ENCODE measurements around the gene LRRC3C.

The LRRC3C gene

DNA sequence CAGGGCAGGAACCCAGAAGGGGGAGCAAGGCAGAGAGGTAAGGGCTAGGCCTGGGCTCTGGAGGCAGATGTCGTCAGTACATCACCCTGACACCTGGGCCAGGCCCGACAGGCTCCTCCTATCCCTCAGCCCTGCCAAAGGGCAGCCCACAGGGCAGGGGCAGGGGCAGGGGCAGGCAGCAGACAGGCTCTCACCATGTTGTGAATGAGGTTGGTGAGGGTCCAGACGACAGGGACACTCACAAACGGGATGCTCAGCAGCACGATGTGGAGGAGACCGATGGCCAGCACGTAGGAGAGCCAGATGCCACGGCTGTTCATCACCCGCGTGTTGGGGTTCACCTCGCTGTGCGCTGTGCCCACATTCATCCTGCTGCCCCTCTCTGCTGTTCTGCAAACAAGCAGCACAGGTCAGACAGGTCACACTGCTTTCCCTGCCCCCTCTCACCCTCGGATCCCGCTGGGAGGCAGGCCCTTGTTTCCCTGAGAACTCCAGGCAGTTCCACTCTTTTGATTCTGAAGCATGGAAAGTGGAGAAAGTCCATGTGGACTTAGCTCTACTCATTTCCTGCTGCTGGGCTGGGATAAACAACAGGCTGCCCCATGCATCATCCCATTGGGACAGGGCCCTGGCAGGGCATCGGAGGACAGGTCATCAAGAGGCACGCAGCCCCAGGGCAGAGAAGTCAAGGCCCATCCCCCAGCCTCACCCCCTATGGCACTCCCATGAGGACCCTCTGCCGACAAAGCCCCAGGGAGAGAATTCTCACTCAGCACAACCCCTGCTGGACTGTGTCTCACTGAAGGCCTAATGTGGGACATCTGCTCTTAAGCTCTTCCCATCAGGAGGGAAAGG is 3.5 kb upstream of the LRRC3C start:
- DNase-seq (ENCODE audit: extremely low read depth in 1 of 2, low read depth in 1 of 2) = no peak

DNA sequence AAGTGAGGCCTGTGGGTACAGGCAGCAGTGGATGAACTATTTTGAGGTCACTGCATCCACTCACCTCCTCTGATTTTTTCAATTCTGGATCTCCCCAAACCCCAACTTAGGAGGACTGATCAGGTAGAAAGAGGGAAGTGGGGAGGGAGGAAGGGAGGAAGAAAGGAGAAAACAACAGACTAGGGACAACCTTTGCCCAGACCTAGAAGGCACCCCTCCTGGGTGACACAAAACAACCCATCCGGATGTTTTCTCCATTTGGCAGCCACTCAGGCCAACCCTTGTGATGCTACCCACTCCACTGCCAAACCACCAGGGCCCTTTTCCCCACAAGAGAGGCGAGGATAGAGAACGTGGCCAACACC is 2.9 kb upstream of the LRRC3C start:
- no peak for DNase-seq (ENCODE audit: extremely low read depth in 1 of 2, low read depth in 1 of 2)

DNA sequence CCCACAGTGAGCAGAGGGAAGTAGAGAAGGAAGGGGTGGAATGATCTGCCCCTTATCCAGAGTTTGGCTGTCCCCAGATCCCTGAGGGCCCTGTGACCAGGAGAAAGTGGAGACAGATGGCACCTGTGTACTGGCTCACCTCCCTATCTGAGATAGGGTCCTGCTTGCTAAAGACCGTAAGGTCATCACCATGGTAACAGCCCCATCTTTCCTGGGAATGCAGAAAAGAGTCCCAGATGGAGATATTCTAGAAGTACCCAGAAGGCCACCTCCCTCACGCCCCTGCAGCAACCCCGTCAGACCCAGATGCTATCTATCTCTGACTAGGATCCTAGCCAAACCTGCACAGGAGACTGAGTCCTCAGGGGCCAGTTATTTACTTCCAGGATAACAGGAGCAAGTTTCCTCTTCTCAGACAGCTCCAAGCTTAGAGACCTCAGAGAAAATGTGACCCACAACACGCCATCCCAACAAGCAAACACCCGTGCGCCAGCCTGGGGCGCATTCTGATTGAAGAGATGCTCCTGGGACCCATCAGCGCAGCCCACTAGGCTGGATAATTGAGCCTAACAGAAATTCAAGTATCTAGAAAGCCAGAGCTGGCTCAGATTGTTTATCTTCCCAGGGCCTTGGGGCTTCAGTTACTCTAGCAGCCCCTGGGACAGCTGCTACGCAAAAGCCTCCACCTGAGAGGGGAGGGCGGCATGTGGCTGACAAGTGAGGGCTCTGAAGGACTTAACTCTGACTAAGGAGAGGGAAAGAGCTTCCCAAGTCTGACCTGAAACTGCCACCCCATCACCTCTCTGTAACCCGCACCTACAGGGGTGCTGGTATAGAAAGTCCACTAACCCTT is 2.0 kb upstream of the LRRC3C start:
- no peak for DNase-seq (ENCODE audit: extremely low read depth in 1 of 2, low read depth in 1 of 2)

DNA sequence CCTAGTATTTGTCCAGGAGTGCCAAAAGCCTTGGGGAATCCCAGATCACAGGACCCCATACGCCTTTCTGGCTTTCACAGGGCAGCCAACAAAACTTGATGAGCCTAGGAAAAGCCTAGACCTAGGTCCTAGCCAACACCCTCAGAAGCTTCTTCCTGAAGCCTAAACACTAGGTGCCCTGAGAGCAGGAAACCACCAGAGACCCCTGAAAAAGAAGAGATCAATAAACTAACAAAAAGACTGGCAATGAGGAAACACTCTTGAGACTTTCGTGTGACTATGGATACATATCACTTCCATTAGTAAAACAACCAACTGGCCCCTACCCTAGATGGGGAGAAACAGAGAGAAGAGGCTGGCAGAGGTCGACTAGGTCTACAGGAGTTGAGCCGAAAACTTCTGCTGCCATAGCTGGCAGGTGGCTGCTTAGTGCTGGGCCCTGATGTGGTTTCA is 1.4 kb upstream of the LRRC3C start:
- DNase-seq (ENCODE audit: extremely low read depth in 1 of 2, low read depth in 1 of 2) = no peak

DNA sequence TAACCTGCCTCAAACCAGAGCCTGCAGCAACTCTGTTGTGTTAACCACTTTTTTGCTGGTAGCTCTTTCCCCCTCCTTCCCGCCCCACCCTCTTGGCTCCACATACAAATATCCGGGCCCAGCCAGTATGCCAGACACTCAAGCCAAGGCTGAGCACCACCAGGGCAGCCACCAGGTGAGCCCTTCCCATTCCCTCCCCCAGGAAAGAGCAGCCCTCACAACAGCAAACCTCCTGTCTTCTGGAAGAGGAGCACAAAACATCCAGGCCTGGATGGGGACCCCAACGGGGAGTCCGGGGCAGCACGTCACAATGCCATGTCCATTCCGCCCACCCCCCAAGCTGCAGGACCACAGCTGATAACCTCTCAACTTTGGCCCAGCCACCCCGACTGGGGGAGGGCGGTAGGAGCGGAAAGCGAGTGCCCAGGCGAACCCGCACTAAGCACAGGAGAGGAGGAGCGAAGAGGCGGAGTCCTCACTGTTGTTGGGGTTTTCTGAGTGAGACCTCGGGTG is 888 bp upstream of the LRRC3C start:
- peak; percentile 27 to 47 for DNase-seq (ENCODE audit: extremely low read depth in 1 of 2, low read depth in 1 of 2)

DNA sequence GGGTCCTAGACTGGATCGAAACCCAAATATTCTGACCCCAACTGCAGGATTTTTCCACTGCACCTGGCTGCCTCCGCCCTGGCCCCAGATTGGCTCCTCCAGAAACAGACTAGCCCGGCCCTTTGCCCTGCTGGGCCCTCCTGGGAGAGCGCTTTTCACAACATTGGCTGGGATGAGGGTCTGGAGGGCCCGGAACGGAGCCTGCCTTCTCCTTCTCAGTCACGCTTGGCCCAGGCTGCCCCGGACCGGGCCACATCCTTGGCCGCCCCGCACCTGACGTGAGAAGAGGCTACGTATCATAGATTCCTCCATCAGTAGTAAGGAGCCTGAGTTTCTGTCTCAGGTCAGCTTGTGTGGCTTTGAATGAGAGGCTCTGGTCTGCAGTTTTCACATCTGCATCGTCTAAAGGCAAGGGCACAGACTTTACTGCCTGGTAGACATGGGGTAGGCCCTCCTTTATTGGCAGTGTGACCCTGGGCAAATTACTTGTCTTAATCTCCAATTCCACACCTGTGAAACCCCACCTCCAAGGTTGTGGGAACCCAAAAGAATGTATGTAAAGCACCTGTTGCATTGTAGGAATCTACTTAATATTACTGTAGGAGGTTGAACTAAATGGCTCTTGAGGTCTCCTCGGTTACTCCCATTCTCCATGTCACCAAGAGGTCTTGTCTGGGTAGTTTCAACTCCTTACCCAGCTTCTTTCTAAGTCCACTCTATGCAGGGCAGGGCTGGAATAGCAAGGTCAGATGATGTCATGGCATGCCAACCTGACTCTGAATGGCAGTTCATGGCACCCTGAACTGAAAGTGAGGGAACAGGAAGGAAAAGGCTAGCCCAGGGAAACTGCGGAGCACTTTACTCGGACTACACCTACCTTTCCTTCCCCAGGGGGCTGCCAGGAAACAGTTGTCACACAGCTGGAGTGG is 661 bp downstream of the LRRC3C start:
- no peak for DNase-seq (ENCODE audit: extremely low read depth in 1 of 2, low read depth in 1 of 2)

DNA sequence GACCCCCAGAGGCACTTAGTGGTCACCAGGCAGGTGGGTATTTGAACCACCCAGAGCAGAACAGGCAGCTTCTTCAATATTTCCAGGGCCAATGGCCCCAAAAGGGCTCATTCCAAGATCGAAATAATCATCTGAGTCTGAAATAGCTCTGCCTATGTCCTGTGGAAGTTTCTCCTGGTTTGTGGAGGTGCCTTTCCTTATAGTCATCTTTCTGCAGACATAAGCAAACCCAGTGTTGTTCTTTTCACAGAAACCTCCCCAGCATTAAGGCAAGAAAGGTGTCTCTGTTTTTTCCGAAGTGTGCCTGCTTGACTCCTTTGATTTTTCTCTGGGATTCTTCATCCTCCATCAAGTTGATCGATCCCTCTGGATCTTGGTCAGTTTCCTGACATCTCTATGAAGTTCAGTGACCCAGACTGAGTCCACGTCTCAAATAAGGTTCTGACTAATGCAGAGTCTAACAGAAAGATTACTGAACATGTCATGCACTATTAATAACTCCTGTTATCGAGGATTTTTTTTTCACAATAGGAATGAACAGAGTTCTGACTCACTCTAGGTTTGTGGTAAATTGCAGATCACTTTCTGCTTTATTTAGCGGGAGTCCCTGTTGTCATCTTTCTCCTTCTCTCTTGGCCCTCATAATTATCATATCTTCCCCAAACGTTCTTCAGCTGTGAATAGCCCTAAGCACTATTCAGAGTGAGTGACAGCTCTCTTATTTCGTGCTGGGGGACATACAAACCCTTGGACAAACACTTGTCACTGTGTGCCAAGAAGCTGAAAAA is 1.5 kb downstream of the LRRC3C start:
- DNase-seq (ENCODE audit: extremely low read depth in 1 of 2, low read depth in 1 of 2) = no peak

DNA sequence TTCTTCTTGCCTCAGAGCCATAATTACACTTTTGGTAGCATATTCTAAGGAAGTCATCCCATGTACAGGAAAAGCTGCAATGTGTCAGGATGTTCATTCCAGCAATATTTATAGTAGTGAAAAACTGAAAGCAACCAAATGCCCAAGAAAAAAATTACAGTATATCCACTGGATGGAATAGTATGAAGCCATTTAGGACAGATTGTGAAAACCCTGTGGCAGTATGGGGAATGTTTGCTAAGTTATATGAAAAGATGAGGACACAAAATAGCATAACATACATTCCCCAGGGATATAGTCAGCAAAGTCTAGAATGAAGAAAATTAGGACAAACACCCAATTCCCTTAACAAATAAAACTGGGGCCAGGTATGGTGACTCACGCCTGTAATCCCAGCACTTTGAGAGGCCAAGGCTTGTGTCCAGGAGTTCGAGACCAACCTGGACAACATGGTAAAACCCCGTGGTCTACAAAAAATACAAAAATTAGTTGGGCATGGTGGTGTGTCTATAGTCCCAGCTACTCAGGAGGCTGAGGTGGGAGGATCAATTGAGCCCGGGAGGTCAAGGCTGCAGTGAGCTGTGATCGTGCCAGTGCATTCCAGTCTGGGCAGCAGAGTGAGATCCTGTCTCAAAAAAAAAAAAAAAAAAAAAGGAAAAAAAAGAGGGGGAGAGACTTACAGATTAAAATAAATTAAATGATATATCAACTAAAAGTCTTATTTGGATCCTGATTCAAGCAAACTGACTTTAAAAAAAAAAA is 2.3 kb downstream of the LRRC3C start:
- DNase-seq (ENCODE audit: extremely low read depth in 1 of 2, low read depth in 1 of 2) = no peak

DNA sequence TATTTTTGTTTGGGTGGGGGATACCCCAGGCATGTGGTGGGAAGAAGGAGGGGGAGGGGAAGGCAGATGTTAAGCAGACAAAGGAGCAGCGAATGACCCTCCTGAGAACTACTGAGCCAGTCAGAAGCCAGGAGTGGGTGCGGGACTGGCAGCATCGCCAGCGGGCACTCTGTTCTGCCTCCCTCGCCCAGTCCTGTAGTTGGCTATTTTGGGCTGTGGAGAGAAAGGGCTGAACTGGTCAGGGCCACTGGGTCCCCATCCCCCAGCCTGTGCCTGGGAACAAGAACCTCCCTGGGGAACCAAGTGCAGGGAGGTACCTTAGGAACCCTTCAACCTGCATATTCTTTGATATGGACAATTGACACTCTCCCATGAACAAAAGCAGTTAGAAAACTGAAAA is 6.4 kb downstream of the LRRC3C start:
- DNase-seq (ENCODE audit: extremely low read depth in 1 of 2, low read depth in 1 of 2) = no peak

DNA sequence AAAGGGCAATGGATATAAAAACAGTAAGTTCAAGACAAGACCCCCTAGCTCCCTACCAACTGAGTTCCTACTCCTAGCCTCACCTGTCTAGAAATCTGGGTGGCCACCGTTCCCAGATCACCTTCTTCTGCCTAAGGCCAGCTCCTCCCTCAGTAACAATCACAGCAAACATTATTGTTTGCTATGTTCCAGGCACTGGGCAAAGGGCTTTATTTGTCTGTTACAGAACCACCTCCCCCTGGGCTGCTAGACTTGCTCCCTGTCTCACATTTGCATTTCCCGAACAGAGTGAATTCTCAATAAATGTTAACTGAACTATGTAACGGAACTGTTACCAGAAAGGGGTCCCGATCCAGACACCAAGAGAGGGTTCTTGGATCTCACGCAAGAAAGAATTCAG is 6.8 kb downstream of the LRRC3C start:
- DNase-seq (ENCODE audit: extremely low read depth in 1 of 2, low read depth in 1 of 2) = no peak

DNA sequence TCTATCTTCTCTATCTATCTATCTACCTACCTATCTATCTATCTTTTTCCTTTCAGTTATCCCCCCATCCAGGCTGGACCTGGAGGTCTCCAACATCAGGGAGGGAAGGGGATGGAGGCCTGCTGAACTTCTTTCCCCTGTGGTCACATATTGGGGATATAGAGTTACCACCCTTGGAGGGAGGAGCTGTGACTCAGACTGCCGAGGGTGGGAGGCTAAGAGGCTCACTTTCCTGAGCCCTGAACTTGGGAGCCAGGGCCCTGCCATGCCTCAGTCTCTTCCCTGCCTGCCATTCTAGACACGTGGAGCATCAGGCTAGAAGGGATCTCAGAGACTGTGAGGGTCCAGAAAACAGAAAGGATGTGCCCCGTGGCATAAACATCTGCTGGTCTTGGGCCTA is 8.4 kb downstream of the LRRC3C start:
- DNase-seq (ENCODE audit: extremely low read depth in 1 of 2, low read depth in 1 of 2) = no peak

DNA sequence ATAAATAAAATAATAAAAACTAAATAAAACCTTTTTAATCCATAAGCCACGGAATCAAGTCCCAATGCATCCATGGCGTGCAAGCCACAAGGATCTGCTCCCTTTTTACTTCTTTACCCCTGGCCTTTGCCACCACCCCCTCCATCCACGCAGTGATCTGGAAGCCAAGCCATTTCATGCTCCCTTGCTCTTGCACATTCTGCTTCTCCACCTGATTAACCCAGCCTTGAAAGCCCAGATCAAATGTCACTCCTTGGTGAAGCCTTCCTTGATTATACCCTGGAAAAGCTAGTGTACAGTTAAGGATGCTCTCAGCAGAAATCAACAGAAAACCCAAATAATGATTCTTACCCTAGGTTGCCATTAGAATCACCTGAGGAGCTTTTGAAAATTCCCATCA is 9.9 kb downstream of the LRRC3C start:
- no peak for DNase-seq (ENCODE audit: extremely low read depth in 1 of 2, low read depth in 1 of 2)

DNA sequence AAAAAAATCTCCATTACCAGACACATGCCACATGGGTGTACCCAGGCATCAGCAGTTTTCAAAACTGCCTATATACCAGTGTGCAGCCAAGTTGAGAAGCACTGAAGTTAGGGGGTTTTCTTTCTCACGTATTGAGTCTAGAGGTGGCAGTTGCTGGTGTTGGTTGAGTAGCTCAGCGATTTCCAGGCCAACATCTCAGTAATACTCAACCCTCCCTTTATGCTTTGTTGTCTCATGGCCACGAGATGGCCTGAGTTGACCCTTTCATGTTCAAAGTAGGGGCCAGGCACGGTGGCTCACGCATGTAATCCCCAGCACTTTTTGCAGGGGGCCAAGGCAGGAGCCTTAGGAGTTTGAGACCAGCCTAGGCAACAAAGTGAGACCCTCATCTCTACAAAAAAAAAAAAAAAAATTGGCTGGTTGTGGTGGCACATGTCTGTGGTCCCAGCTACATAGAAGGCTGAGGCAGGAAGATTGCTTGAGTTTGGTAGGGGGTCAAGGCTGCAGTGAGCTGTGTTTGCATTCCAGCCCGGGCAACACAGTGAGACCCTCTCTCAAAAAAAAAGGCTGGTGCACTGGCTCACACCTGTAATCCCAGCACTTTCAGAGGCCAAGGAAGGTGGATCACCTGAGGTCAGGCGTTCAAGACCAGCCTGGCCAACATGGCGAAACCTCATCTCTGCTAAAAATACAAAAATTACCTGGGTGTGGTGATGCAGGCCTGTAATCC is 10.8 kb downstream of the LRRC3C start:
- DNase-seq (ENCODE audit: extremely low read depth in 1 of 2, low read depth in 1 of 2) = no peak

DNA sequence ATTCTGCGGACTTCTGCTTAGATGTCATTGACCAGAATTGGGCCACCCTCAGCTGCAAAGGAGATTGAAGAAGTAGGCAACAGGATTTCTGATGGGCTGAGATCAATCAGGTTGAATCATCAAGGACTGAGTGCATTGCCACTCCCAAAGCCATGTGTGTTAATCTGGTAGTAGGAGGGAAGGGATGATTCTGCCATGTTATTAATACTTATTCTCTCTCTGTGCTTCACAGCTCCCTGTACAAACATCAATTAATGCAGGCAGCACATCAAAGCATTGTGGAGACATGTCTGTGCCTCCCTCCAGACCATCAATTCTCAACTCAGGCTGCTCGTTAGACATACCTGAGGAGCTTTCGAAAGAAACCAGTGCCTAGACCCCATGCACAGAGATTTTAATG is 11.6 kb downstream of the LRRC3C start:
- DNase-seq (ENCODE audit: extremely low read depth in 1 of 2, low read depth in 1 of 2) = no peak

DNA sequence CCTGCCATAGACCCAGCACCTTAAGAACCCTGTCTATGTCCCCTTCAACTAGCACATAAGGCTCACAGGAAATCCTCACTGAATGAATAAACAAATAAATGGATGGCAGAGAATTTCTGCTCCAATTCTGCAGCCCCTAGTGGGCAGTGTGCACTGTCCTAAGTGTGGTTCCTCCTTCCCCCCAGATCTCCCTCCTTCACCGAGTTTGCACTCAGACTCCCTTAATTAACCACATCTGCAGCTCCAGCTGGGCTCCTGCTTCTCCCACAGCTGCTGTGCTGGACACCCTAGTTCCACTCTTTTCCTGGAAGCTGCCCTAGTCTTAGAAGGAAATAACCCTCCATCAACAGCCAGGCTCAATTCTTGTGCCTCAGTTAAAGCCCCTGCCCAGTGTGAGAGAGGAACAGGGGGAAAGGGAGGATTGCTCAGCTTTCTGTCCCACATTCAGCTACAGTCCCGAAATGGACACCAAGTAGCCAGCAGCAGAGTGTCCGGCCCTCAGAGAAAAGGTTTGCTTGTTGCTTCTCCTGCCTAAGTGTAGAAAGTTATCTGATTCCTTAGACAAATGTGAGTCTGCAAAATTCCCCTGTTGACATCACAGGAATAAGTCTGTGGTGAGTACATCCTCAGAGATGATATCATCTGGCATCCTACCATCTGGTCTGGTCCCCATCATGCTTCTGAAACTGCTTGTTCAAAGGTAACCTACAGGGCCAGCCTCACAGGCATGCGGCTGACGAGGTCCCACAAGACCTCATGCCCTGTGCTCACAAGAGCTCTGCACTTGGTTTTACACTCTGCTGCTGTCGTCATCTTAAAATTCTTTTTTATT is 12.3 kb downstream of the LRRC3C start:
- DNase-seq (ENCODE audit: extremely low read depth in 1 of 2, low read depth in 1 of 2) = peak in 1 of 2 donors; percentile 55

DNA sequence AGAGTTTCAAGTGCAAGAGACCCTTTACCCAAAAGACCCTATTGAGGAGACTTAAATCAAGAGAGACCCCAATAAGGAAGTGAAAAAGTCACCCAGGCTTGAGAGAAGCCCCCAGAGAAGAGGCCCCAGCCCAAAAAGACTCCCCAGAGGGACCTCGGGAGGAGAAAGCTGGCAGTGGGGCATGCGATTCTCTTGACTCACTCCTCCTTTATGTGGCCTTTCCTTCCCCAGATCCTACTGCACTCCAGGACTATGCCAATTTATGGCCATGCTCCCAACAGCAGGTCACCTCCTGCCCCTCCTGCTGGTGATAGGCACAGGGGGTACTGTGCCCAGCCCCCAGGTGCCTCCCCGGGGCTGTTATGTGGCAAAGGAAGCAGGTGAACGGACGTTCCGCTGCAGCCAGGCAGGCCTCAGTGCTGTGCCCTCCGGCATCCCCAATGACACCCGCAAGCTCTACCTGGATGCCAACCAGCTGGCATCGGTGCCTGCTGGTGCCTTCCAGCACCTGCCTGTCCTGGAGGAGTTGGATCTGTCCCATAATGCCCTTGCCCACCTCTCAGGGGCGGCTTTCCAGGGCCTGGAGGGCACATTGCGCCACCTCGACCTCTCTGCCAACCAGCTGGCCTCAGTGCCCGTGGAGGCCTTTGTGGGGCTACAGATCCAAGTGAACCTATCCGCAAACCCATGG is 16.3 kb downstream of the LRRC3C start:
- no peak for DNase-seq (ENCODE audit: extremely low read depth in 1 of 2, low read depth in 1 of 2)

DNA sequence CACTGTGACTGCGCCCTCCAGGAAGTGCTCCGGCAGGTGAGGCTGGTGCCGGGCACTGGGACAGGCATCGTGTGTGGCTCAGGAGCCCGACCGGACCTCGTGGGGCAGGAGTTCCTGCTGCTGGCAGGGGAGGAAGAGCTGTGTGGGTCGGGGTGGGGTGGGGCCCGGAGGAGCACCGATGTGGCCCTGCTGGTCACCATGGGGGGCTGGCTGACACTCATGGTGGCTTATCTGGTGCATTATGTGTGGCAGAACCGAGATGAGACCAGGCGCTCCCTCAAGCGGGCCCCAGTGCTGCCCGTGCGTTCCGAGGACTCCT is 16.8 kb downstream of the LRRC3C start:
- DNase-seq (ENCODE audit: extremely low read depth in 1 of 2, low read depth in 1 of 2) = no peak
